GM12878 (cell line): ENCODE results near the gene SPATA16. TPM values are rescaled to one million over a fixed set of nuclear protein-coding genes. Genes with fewer than 3 reads are reported as not detected.
A peak's percentile ranks its signal among the peaks of the same experiment; 100 is the strongest.

Experiments used
- ATAC-seq: fragments of 200-7000 bp; cut with Tn5 transposase; 3 replicates; pipeline ENCODE4 v1.9.1; 2020; ENCODE audit warnings: mild to moderate bottlenecking, moderate library complexity
- BruUV-seq: library from RNA; stranded (reverse); fragments of 400-500 nt; replicated peaks from 2 replicates; lab custom pipeline; 2021; lab: Mats Ljungman, UMichigan
- CTCF ChIA-PET: fragments of 300-600 bp; sonication (Branson Sonifier 250); formaldehyde crosslinking; extraction: SDS; loops from one replicate; lab custom pipeline; 2021; ENCODE audit warnings: inconsistent platforms; lab: Yijun Ruan, JAX
- POLR2A ChIA-PET: fragments of 350-600 bp; formaldehyde crosslinking; extraction: SDS; loops from one replicate; lab custom pipeline; 2021; ENCODE audit warnings: inconsistent platforms; lab: Charles Lee
- RAD21 ChIA-PET: fragments of 300-600 bp; sonication (Branson Sonifier 250); formaldehyde crosslinking; loops from one replicate; lab custom pipeline; 2023; ENCODE audit warnings: antibody characterized with exemption; ENCODE audit not compliant: unreplicated experiment; lab: Charles Lee
- SMC1A ChIA-PET: fragments of 300-600 bp; sonication (Branson Sonifier 250); formaldehyde crosslinking; loops from one replicate; lab custom pipeline; 2023; ENCODE audit not compliant: unreplicated experiment, uncharacterized antibody; lab: Charles Lee
- DNase-seq: peaks from one replicate; pipeline ENCODE4 v3.0.0-alpha.2; 2011; ENCODE audit warnings: low read depth, low spot score
- FAIRE-seq: peaks from 3 replicates; lab custom pipeline; 2011; peaks lifted over from hg19 to GRCh38; lab: Jason Lieb, UNC
- H2AFZ ChIP-seq: 2 replicates; pipeline ENCODE4 v1.6.0; 2011; ENCODE audit warnings: low read depth, low read length, control low read depth; ENCODE audit not compliant: control insufficient read depth
- H3K27ac ChIP-seq: 2 replicates; pipeline ENCODE4 v1.5.1; 2011; ENCODE audit warnings: control low read depth; ENCODE audit not compliant: control insufficient read depth, insufficient read depth
- H3K27me3 ChIP-seq, 2 experiments: replicated peaks in 1 of 2; 2 replicates each; pipeline versions ENCODE4 v1.6.0 to v1.6.1; 2011; ENCODE audit warnings: low read length in 1 of 2; ENCODE audit not compliant: control insufficient read depth in 2 of 2, insufficient read depth in 2 of 2
- H3K36me3 ChIP-seq, 2 experiments: 2 replicates each; pipeline ENCODE4 v1.5.1; 2011; ENCODE audit warnings: low read length in 1 of 2; ENCODE audit not compliant: control insufficient read depth in 2 of 2, insufficient read depth in 2 of 2
- H3K4me1 ChIP-seq: 2 replicates; pipeline ENCODE4 v1.6.1; 2011; ENCODE audit warnings: mild to moderate bottlenecking, low read length, moderate library complexity, mixed read lengths; ENCODE audit not compliant: control insufficient read depth, insufficient read depth
- H3K4me2 ChIP-seq: 2 replicates; pipeline ENCODE4 v1.6.0; 2011; ENCODE audit warnings: control low read depth; ENCODE audit not compliant: control insufficient read depth, insufficient read depth
- H3K4me3 ChIP-seq: fragments of 200-600 bp; sonication (generic); 2 replicates; pipeline ENCODE4 v1.5.1; 2016
- H3K79me2 ChIP-seq: 2 replicates; pipeline ENCODE4 v1.6.0; 2011; ENCODE audit warnings: low read length; ENCODE audit not compliant: control insufficient read depth, insufficient read depth
- H3K9ac ChIP-seq: 2 replicates; pipeline ENCODE4 v1.8.0; 2011; ENCODE audit warnings: low read length, control low read depth, mixed read lengths; ENCODE audit not compliant: control insufficient read depth, insufficient read depth
- H3K9me3 ChIP-seq: replicated peaks from 3 replicates; pipeline ENCODE4 v1.5.1; 2011; ENCODE audit warnings: mild to moderate bottlenecking, low read length; ENCODE audit not compliant: control insufficient read depth, insufficient read depth
- H4K20me1 ChIP-seq: 2 replicates; pipeline ENCODE4 v1.6.0; 2011; ENCODE audit not compliant: control insufficient read depth, insufficient read depth
- BCL11A ChIP-seq: IDR thresholded peaks from 2 replicates; pipeline ENCODE4 v1.6.1; 2011; ENCODE audit warnings: low read depth, low read length
- BCLAF1 ChIP-seq: fragments of 450-650 bp; IDR thresholded peaks from 2 replicates; pipeline ENCODE4 v1.6.1; 2017; ENCODE audit warnings: antibody characterized with exemption, mild to moderate bottlenecking, moderate library complexity
- BRCA1 ChIP-seq: IDR thresholded peaks from 2 replicates; pipeline ENCODE4 v1.6.1; 2011; ENCODE audit warnings: low read depth, low read length, improper control_type of control experiment
- CBX5 ChIP-seq: sonication (generic); IDR thresholded peaks from 2 replicates; pipeline ENCODE4 v1.6.1; 2016; ENCODE audit warnings: low read depth, moderate library complexity, mild to moderate bottlenecking, inconsistent platforms
- CREM ChIP-seq: IDR thresholded peaks from 2 replicates; pipeline ENCODE4 v1.6.1; 2014; ENCODE audit warnings: antibody characterized with exemption, low read depth
- DPF2 ChIP-seq: fragments of 450-650 bp; IDR thresholded peaks from 2 replicates; pipeline ENCODE4 v1.6.1; 2017; ENCODE audit warnings: mild to moderate bottlenecking
- HCFC1 ChIP-seq: fragments of 150-350 bp; IDR thresholded peaks from 2 replicates; pipeline ENCODE4 v1.6.1; 2014; ENCODE audit warnings: low read length
- HDAC6 ChIP-seq: fragments of 200-600 bp; sonication (generic); IDR thresholded peaks from one replicate; pipeline ENCODE4 v1.8.0; 2017; ENCODE audit warnings: antibody characterized with exemption; ENCODE audit not compliant: unreplicated experiment
- JUNB ChIP-seq: IDR thresholded peaks from 2 replicates; pipeline ENCODE4 v1.6.1; 2016; ENCODE audit warnings: antibody characterized with exemption, mild to moderate bottlenecking
- MEF2A ChIP-seq: IDR thresholded peaks from 2 replicates; pipeline ENCODE4 v1.6.1; 2011; ENCODE audit warnings: low read depth, mild to moderate bottlenecking, low read length, moderate library complexity; ENCODE audit not compliant: insufficient read depth
- MTA2 ChIP-seq: fragments of 450-650 bp; IDR thresholded peaks from 2 replicates; pipeline ENCODE4 v1.6.1; 2016; ENCODE audit warnings: low read depth, mild to moderate bottlenecking, moderate library complexity
- NFYB ChIP-seq: IDR thresholded peaks from 2 replicates; pipeline ENCODE4 v1.6.1; 2011; ENCODE audit warnings: low read depth, mild to moderate bottlenecking, low read length, improper control_type of control experiment, moderate library complexity; ENCODE audit not compliant: insufficient read depth
- RAD51 ChIP-seq: fragments of 450-650 bp; IDR thresholded peaks from 2 replicates; pipeline ENCODE4 v1.6.1; 2016; ENCODE audit warnings: moderate library complexity, mild to moderate bottlenecking, inconsistent platforms
- RELA ChIP-seq: fragments of 450-650 bp; IDR thresholded peaks from 2 replicates; pipeline ENCODE4 v1.8.0; 2014; ENCODE audit warnings: borderline replicate concordance; ENCODE audit not compliant: partially characterized antibody
- whole genome bisulfite sequencing: methylation state at CpG from one replicate; pipeline ENCODE4 v1.1.6; 2016; ENCODE audit warnings: low lambda C conversion rate; ENCODE audit not compliant: insufficient replicate concordance, insufficient coverage; ENCODE audit errors: missing lambda C conversion rate; 5-methylcytosine and 5-hydroxymethylcytosine counted together
- in situ Hi-C: fragments of 300-500 bp; cut with MboI; formaldehyde crosslinking; loops from 9 replicates; pipeline ENCODE4 v1.14.3; 2018; ENCODE audit warnings: mixed read lengths
- intact Hi-C: fragments of 100-400 bp; cut with micrococcal nuclease; formaldehyde crosslinking; loops from one replicate; pipeline ENCODE4 v1.14.2; 2022; ENCODE audit not compliant: unreplicated experiment
- polyA plus RNA-seq, 11 experiments: library from polyadenylated mRNA; depleted of rRNA in 4 of 11; unstranded in 6 of 11; stranded (reverse) in 5 of 11; fragments of >200 nt; fragmentation: Nextera tagmentation in 4 of 11; fragmentation: Illumina TruSeq in 1 of 11; extraction: Ambion mirVana in 4 of 11; extraction: Trizol in 1 of 11; gene quantifications; 1 replicate in 1 of 11; 2 replicates in 10 of 11; pipeline versions ENCODE4 v1.2.1 to v1.2.3, GENCODE V29; 2011 to 2016; ENCODE audit warnings: inconsistent platforms in 2 of 11, missing spikeins in 2 of 11, low read depth in 1 of 11
- total RNA-seq, 4 experiments: library from RNA; depleted of rRNA in 3 of 4; stranded (reverse); fragments of >200 nt in 3 of 4; fragmentation: Illumina TruSeq in 1 of 4; extraction: Trizol in 1 of 4; gene quantifications; 2 replicates each; pipeline versions ENCODE4 v1.2.1 to v1.2.3, GENCODE V29; 2013 to 2021

SPATA16 gene
- total and polyA plus RNA-seq, 10 of the 15 experiments (the other 5 are each of a cell fraction or from before 2014, with no cell fraction given), result 0.04 TPM; not detected in 9

- intact Hi-C loops (loop anchor here (5.0 kb wide), 2 partner anchors 296 to 571 kb away; no protein-coding TSS in a partner anchor), in situ Hi-C loops (no loop called here)
- no peaks in the 10 kb centered on the region for H3K4me1 ChIP-seq
- H3K9me3 ChIP-seq, result no peaks in the 10 kb centered on the region
- TF ChIP-seq JUNB (no peak), RELA (no peak), BCL11A (no peak), HCFC1 (no peak), MEF2A (no peak), HDAC6 (no peak)
- no TSS peak for BruUV-seq
- no peak overlapping the region for H3K4me3 ChIP-seq
- H3K79me2 ChIP-seq, result no peaks in the 10 kb centered on the region
- no peaks in the 10 kb centered on the region for H3K36me3 ChIP-seq
- WGBS, result 17% methylated on average over 3 of the region's 3 CpGs
- FAIRE-seq (no peak), DNase-seq (no peak), ATAC-seq (no peak)
- H4K20me1 ChIP-seq, result no peaks in the 10 kb centered on the region
- no peak overlapping the region for H3K9ac ChIP-seq
- CTCF ChIA-PET, result no interaction called here
- no peak overlapping the region for H3K27ac ChIP-seq
- no peak overlapping the region for H2AFZ ChIP-seq
- no peaks in the 10 kb centered on the region for H3K27me3 ChIP-seq
- POLR2A ChIA-PET, result no interaction called here
- H3K4me2 ChIP-seq, result no peak overlapping the region
- SMC1A ChIA-PET, result interaction anchor here (1.1 kb wide), 1 partner anchor 42 kb away, joined by 4 read pairs; no protein-coding TSS in a partner anchor
- RAD21 ChIA-PET, result no interaction called here
Measured at GRCh38 chr3:172981407-172981983, 159.5 kb downstream of the SPATA16 start.

GRCh38 chr3:172980849-172981248, 160.2 kb downstream of the SPATA16 start:
- H3K9ac ChIP-seq, result no peak overlapping the region
- ChIA-PET POLR2A (no interaction called here), SMC1A (no interaction called here), CTCF (no interaction called here), RAD21 (no interaction called here)
- no TSS peak for BruUV-seq
- FAIRE-seq, result no peak
- no peak overlapping the region for H3K4me3 ChIP-seq
- peak; percentile 25; the same call in 1 of the 3 replicates for ATAC-seq
- no peaks in the 10 kb centered on the region for H3K27me3 ChIP-seq
- no peak overlapping the region for H3K27ac ChIP-seq
- DNase-seq, result no peak
- H3K9me3 ChIP-seq, result no peaks in the 10 kb centered on the region
- intact Hi-C loops (loop anchor here (5.0 kb wide), 2 partner anchors 296 to 571 kb away; no protein-coding TSS in a partner anchor), in situ Hi-C loops (no loop called here)
- WGBS, result 42% methylated on average over 8 of the region's 8 CpGs
- no peaks in the 10 kb centered on the region for H4K20me1 ChIP-seq
- H3K4me1 ChIP-seq, result no peaks in the 10 kb centered on the region
- no peak overlapping the region for H3K4me2 ChIP-seq
- no peak overlapping the region for H2AFZ ChIP-seq
- no peaks in the 10 kb centered on the region for H3K36me3 ChIP-seq
- no peaks in the 10 kb centered on the region for H3K79me2 ChIP-seq
- TF ChIP-seq NFYB (no peak), BRCA1 (no peak), MTA2 (no peak), RAD51 (no peak), BCLAF1 (no peak), CREM (no peak), CBX5 (no peak), DPF2 (no peak)
